Subcutaneous abdominal adipose tissue (tissue), 5 donors: ENCODE measurements around the gene ELP5.
A peak's percentile ranks its signal among the peaks of the same experiment; 100 is the strongest.

Source experiments
- H3K27ac ChIP-seq: one replicate; pipeline ENCODE4 v1.7.0; 2013; ENCODE audit warnings: low read depth, mild to moderate bottlenecking, inconsistent platforms, low read length, moderate library complexity
- H3K27me3 ChIP-seq, 5 donors: one replicate each; pipeline ENCODE4 v1.7.0; 2013; ENCODE audit warnings: low read length in 5 of 5, inconsistent platforms in 1 of 5; ENCODE audit not compliant: control insufficient read depth in 5 of 5, insufficient read depth in 4 of 5
- H3K36me3 ChIP-seq, 5 donors: one replicate each; pipeline ENCODE4 v1.7.0; 2013; ENCODE audit warnings: low read length in 5 of 5; ENCODE audit not compliant: control insufficient read depth in 5 of 5, insufficient read depth in 5 of 5
- H3K4me1 ChIP-seq, 5 donors: one replicate each; pipeline ENCODE4 v1.7.0; 2013; ENCODE audit warnings: low read length in 5 of 5, mild to moderate bottlenecking in 3 of 5, moderate library complexity in 1 of 5; ENCODE audit not compliant: control insufficient read depth in 5 of 5, insufficient read depth in 5 of 5
- H3K4me3 ChIP-seq, 5 donors: one replicate each; pipeline ENCODE4 v1.7.0; 2013; ENCODE audit warnings: low read length in 5 of 5, low read depth in 1 of 5
- H3K9ac ChIP-seq, 5 donors: one replicate each; pipeline ENCODE4 v1.7.0; 2013; ENCODE audit warnings: low read length in 5 of 5, mild to moderate bottlenecking in 4 of 5, moderate library complexity in 3 of 5
- H3K9me3 ChIP-seq, 5 donors: one replicate each; pipeline ENCODE4 v1.7.0; 2013; ENCODE audit warnings: low read length in 5 of 5; ENCODE audit not compliant: control insufficient read depth in 5 of 5
- donor health status: healthy.
- donor health status: healthy.
- donor health status: healthy.
- donor health status: healthy.
- donor health status: healthy.

ELP5 gene

GRCh38 chr17:7292729-7293128 lies 40.7 kb downstream of the ELP5 start:
- Histone ChIP-seq H3K9me3 (no peaks in the 10 kb centered on the region), H3K4me1 (peaks cover 4 to 69% (median 58%) of the 10 kb centered on the region in 5 donors), H3K4me3 (peak overlapping the region in 1 of 5 donors; percentile 33), H3K27me3 (peaks cover 0 to 27% (median 20%) of the 10 kb centered on the region in 5 donors), H3K9ac (peak overlapping the region in 1 of 5 donors; percentile 52), H3K27ac (peak overlapping the region; percentile 78), H3K36me3 (peaks cover 0 to 3% (median 0%) of the 10 kb centered on the region in 5 donors)

- Histone ChIP-seq H3K27ac (peak overlapping the region; percentile 78), H3K9ac (no peak overlapping the region), H3K4me1 (peaks cover 4 to 69% (median 58%) of the 10 kb centered on the region in 5 donors), H3K27me3 (peaks cover 0 to 27% (median 20%) of the 10 kb centered on the region in 5 donors), H3K9me3 (no peaks in the 10 kb centered on the region), H3K36me3 (no peaks in the 10 kb centered on the region), H3K4me3 (peak overlapping the region in 1 of 5 donors; percentile 19)
These were observed 41.1 kb downstream of the ELP5 start for GRCh38 chr17:7293159-7293558.

- peak overlapping the region; percentile 78 for H3K27ac ChIP-seq
- H3K9ac ChIP-seq = no peak overlapping the region
- peaks cover 4 to 69% (median 58%) of the 10 kb centered on the region in 5 donors for H3K4me1 ChIP-seq
- H3K27me3 ChIP-seq = peaks cover 0 to 27% (median 20%) of the 10 kb centered on the region in 5 donors
- peak overlapping the region in 3 of 5 donors; percentile 19 to 53 (median 22) for H3K4me3 ChIP-seq
- H3K9me3 ChIP-seq = no peaks in the 10 kb centered on the region
- H3K36me3 ChIP-seq = no peaks in the 10 kb centered on the region
These were observed 42.0 kb downstream of the ELP5 start for GRCh38 chr17:7293816-7294613.

GRCh38 chr17:7294614-7295153 lies 42.7 kb downstream of the ELP5 start, which contains the start of gene YBX2:
TSS of gene YBX2 (minus strand) at chr17:7294639. CDS start at chr17:7294500, 139 bp downstream.
- H3K9me3 ChIP-seq = no peaks in the 10 kb centered on the region
- peaks cover 4 to 67% (median 58%) of the 10 kb centered on the region in 5 donors for H3K4me1 ChIP-seq
- peaks cover 0 to 27% (median 20%) of the 10 kb centered on the region in 5 donors for H3K27me3 ChIP-seq
- H3K4me3 ChIP-seq = peak within 1 kb of the TSS in 3 of 5 donors; percentile 22 to 53 (median 22)
- H3K27ac ChIP-seq = peak within 1 kb of the TSS; percentile 78
- H3K36me3 ChIP-seq = no peaks in the 10 kb centered on the region
- H3K9ac ChIP-seq = peak within 1 kb of the TSS in 1 of 5 donors; percentile 20

- Histone ChIP-seq H3K27me3 (peaks cover 0 to 24% (median 17%) of the 10 kb centered on the region in 5 donors), H3K9ac (peak overlapping the region in 1 of 5 donors; percentile 20), H3K27ac (peak overlapping the region; percentile 51), H3K4me1 (peaks cover 2 to 59% (median 52%) of the 10 kb centered on the region in 5 donors), H3K9me3 (no peaks in the 10 kb centered on the region), H3K4me3 (peak overlapping the region in 3 of 5 donors; percentile 22 to 48 (median 48)), H3K36me3 (no peaks in the 10 kb centered on the region)
These were observed 43.5 kb downstream of the ELP5 start for GRCh38 chr17:7295230-7296180.

GRCh38 chr17:7296189-7296861 lies 44.3 kb downstream of the ELP5 start:
- peaks cover 0 to 24% (median 12%) of the 10 kb centered on the region in 5 donors for H3K27me3 ChIP-seq

GRCh38 chr17:7304179-7304578 lies 52.2 kb downstream of the ELP5 start:
- Histone ChIP-seq H3K9me3 (no peaks in the 10 kb centered on the region), H3K4me3 (no peak overlapping the region), H3K27me3 (no peaks in the 10 kb centered on the region), H3K9ac (no peak overlapping the region), H3K4me1 (peaks cover 7 to 19% (median 11%) of the 10 kb centered on the region in 5 donors), H3K36me3 (no peaks in the 10 kb centered on the region), H3K27ac (no peak overlapping the region)

More at GRCh38 chr17:7296189-7296861, 44.3 kb downstream of the ELP5 start:
- no peaks in the 10 kb centered on the region for H3K36me3 ChIP-seq
- H3K9ac ChIP-seq = peak overlapping the region in 1 of 5 donors; percentile 68
- H3K4me3 ChIP-seq = peak overlapping the region in 2 of 5 donors; percentile 48
- H3K4me1 ChIP-seq = peaks cover 2 to 52% (median 44%) of the 10 kb centered on the region in 5 donors
- no peaks in the 10 kb centered on the region for H3K9me3 ChIP-seq
- H3K27ac ChIP-seq = peak overlapping the region; percentile 51

- peaks cover 14 to 36% (median 22%) of the 10 kb centered on the region in 5 donors for H3K4me1 ChIP-seq
- no peaks in the 10 kb centered on the region for H3K27me3 ChIP-seq
- peaks cover 7 to 28% (median 24%) of the 10 kb centered on the region in 5 donors for H3K36me3 ChIP-seq
- peak within 1 kb of the TSS; percentile 98 for H3K27ac ChIP-seq
- peak within 1 kb of the TSS; percentile 78 to 93 (median 84) for H3K4me3 ChIP-seq
- no peaks in the 10 kb centered on the region for H3K9me3 ChIP-seq
- H3K9ac ChIP-seq = peak within 1 kb of the TSS; percentile 84 to 99 (median 91)
These were observed 55.1 kb downstream of the ELP5 start, which contains the start of gene EIF5A for GRCh38 chr17:7306911-7307685. TSS of gene EIF5A (plus strand) at chr17:7307628. CDS start at chr17:7309636, 2,008 bp downstream.
